ENCODE measurements around the gene SLC6A4. TPM values are rescaled to one million over a fixed set of nuclear protein-coding genes. Genes with fewer than 3 reads are reported as not detected.

The SLC6A4 gene
- total RNA-seq, 2 donors from 2014 or later = 0.05 TPM; not detected in 1

DNA sequence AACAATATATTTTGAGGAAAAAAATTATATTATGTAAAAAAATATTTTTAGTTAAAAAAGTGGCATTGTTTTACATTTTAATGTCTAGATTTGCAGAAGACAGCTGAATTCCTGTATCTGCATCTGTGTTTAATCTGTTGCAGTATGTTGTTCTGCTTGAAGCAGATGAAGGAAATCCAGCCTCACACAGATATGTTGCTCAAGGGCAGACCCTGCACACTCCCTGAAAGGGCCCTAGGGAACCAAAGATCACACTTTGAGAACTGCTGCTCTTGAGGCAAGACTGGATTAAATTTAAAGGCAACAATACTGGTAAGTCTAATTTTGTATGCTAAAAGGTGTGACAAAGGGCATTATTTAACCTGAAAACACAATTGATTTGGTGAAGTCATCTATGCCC lies 16.4 kb upstream of the SLC6A4 start:
- Mint-ChIP-seq H3K36me3 (ENCODE audit: insufficient read depth in 2 of 2) (peaks cover 4 to 27% of the 10 kb centered on the region in 2 donors), H3K9me3 (no peaks in the 10 kb centered on the region), H3K27ac (no peak overlapping the region), H3K4me3 (no peak overlapping the region), H3K4me1 (ENCODE audit: low read depth) (no peaks in the 10 kb centered on the region), H3K27me3 (ENCODE audit: low read depth) (no peaks in the 10 kb centered on the region)
- DNase-seq (no peak), ATAC-seq (replicated peaks in 1 of 2) (no peak)

DNA sequence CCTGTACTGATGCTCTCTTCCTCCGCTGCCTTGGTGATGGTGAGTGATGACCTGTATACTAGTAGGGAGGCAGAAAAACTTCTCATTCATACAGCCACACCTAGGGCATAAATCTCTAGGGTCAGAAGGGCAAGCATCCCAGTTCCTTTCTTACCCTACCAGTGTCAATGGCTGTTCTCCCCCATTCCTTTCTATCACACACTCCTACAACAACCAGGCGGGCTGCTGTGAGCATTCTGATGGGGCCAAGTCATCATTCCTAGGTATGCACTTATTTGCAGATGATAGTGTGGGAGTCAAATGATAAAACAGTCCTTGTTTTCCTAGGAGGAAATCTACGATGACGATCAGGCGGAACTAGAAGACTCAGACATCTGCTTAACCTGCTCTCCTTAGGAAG lies 14.0 kb upstream of the SLC6A4 start:
- ATAC-seq (replicated peaks in 1 of 2) = no peak
- Mint-ChIP-seq H3K27me3 (ENCODE audit: low read depth) (no peaks in the 10 kb centered on the region), H3K4me1 (ENCODE audit: low read depth) (no peaks in the 10 kb centered on the region), H3K36me3 (ENCODE audit: insufficient read depth in 2 of 2) (peaks cover 2 to 29% of the 10 kb centered on the region in 2 donors), H3K4me3 (no peak overlapping the region), H3K9me3 (no peaks in the 10 kb centered on the region), H3K27ac (no peak overlapping the region)
- DNase-seq = no peak

GRCh38 chr17:30248786-30249185 lies 13.3 kb upstream of the SLC6A4 start:
- Mint-ChIP-seq H3K27ac (no peak overlapping the region), H3K9me3 (no peaks in the 10 kb centered on the region), H3K4me3 (no peak overlapping the region), H3K27me3 (ENCODE audit: low read depth) (no peaks in the 10 kb centered on the region), H3K36me3 (ENCODE audit: insufficient read depth in 2 of 2) (peaks cover 2 to 29% of the 10 kb centered on the region in 2 donors), H3K4me1 (ENCODE audit: low read depth) (no peaks in the 10 kb centered on the region)
- ATAC-seq (replicated peaks in 1 of 2) = no peak
- DNase-seq = no peak

DNA sequence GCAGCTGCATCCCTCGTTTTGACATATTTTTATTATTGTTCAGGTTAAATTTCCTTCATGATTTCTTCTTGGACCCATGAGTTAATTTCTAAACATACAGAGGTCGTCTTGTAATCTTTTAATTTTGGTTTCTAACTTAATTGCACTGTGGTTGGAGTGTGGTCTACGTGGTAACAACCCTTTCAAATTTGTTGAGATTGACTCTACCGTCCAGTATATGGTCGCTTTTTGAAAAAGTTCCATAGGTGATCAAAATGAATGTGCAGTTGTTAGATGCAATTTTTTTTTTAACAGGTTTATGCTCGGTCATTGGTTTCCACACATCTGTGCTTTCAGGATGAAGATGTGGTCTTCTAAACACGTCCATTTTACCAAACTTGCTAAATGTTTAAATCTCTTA lies 11.0 kb upstream of the SLC6A4 start:
- H3K36me3 Mint-ChIP-seq (ENCODE audit: insufficient read depth in 2 of 2) = peaks cover 2 to 26% of the 10 kb centered on the region in 2 donors
- no peak overlapping the region for H3K4me3 Mint-ChIP-seq
- H3K4me1 Mint-ChIP-seq (ENCODE audit: low read depth) = no peaks in the 10 kb centered on the region
- DNase-seq (no peak), ATAC-seq (replicated peaks in 1 of 2) (no peak)
- no peaks in the 10 kb centered on the region for H3K27me3 Mint-ChIP-seq (ENCODE audit: low read depth)
- no peaks in the 10 kb centered on the region for H3K9me3 Mint-ChIP-seq
- H3K27ac Mint-ChIP-seq = no peak overlapping the region

DNA sequence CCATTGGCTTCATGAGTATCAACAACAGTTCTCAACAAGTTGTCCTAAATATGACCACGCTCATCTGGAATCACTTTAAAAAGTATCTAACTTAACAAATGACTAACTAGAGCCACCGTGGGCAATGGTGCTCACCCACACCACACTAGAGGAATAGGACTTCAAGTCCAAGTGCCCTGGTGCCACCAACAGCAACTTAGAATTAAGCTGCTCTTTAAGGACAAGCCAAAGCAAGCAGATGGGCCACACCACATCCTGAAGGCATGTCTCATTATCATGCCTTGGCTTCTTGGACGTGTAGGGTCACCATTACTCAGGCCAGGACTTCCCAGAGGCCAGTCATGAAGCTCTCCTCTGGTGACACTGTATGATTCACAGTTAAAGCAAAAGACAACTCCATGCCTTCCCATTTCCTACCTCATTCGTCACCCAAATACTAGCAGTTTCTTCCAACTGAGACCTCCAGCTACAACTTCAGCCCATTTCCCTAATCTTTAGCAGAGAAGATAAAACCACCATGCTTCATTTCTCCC lies 9.4 kb upstream of the SLC6A4 start:
- no peak for DNase-seq
- Mint-ChIP-seq H3K36me3 (ENCODE audit: insufficient read depth in 2 of 2) (peaks cover 2 to 22% of the 10 kb centered on the region in 2 donors), H3K9me3 (no peaks in the 10 kb centered on the region), H3K27me3 (ENCODE audit: low read depth) (peaks cover 8% of the 10 kb centered on the region), H3K27ac (no peak overlapping the region), H3K4me3 (no peak overlapping the region), H3K4me1 (ENCODE audit: low read depth) (no peaks in the 10 kb centered on the region)
- no peak for ATAC-seq (replicated peaks in 1 of 2)

DNA sequence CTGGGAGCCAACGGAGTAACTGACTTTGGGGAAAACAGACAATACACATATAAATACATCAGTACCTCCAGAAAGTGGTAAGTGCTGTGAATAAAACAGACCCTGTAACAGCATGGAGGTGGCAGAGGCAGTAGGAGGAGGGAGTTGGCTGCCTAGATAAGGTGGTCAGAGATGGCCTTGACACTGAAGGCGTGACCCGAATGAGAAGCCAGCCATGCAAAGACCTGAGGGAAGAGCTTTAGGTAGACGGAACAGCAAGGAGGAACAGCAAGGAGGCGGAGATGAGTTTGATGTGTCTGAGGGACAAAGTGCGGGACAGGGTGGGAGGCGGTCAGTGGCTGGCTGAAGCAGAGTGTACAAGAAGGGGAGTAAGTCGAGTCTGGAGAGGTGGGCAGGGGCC lies 8.1 kb upstream of the SLC6A4 start:
- H3K27me3 Mint-ChIP-seq (ENCODE audit: low read depth) = peaks cover 22% of the 10 kb centered on the region
- H3K4me1 Mint-ChIP-seq (ENCODE audit: low read depth) = peaks cover 4% of the 10 kb centered on the region
- H3K27ac Mint-ChIP-seq = no peak overlapping the region
- no peak for ATAC-seq (replicated peaks in 1 of 2)
- H3K36me3 Mint-ChIP-seq (ENCODE audit: insufficient read depth in 2 of 2) = peaks cover 2 to 15% of the 10 kb centered on the region in 2 donors
- H3K4me3 Mint-ChIP-seq = no peak overlapping the region
- no peak for DNase-seq
- H3K9me3 Mint-ChIP-seq = no peaks in the 10 kb centered on the region

GRCh38 chr17:30243002-30243401 lies 7.5 kb upstream of the SLC6A4 start:
- Mint-ChIP-seq H3K4me3 (no peak overlapping the region), H3K27me3 (ENCODE audit: low read depth) (peaks cover 27% of the 10 kb centered on the region), H3K9me3 (no peaks in the 10 kb centered on the region), H3K36me3 (ENCODE audit: insufficient read depth in 2 of 2) (peaks cover 0 to 9% of the 10 kb centered on the region in 2 donors), H3K27ac (no peak overlapping the region), H3K4me1 (ENCODE audit: low read depth) (peaks cover 9% of the 10 kb centered on the region)
- DNase-seq (no peak), ATAC-seq (replicated peaks in 1 of 2) (no peak)

GRCh38 chr17:30241051-30241450 lies 5.6 kb upstream of the SLC6A4 start:
- peaks cover 23% of the 10 kb centered on the region for H3K4me1 Mint-ChIP-seq (ENCODE audit: low read depth)
- H3K9me3 Mint-ChIP-seq = no peaks in the 10 kb centered on the region
- H3K27me3 Mint-ChIP-seq (ENCODE audit: low read depth) = peaks cover 47% of the 10 kb centered on the region
- ATAC-seq (replicated peaks in 1 of 2) (no peak), DNase-seq (no peak)
- H3K36me3 Mint-ChIP-seq (ENCODE audit: insufficient read depth in 2 of 2) = no peaks in the 10 kb centered on the region
- no peak overlapping the region for H3K4me3 Mint-ChIP-seq
- no peak overlapping the region for H3K27ac Mint-ChIP-seq

GRCh38 chr17:30240177-30240576 lies 4.7 kb upstream of the SLC6A4 start:
- DNase-seq = no peak
- Mint-ChIP-seq H3K36me3 (ENCODE audit: insufficient read depth in 2 of 2) (no peaks in the 10 kb centered on the region), H3K4me3 (no peak overlapping the region), H3K4me1 (ENCODE audit: low read depth) (peaks cover 25% of the 10 kb centered on the region), H3K27ac (no peak overlapping the region), H3K27me3 (ENCODE audit: low read depth) (peaks cover 52% of the 10 kb centered on the region), H3K9me3 (no peaks in the 10 kb centered on the region)
- ATAC-seq (replicated peaks in 1 of 2) = no peak

GRCh38 chr17:30239089-30239462 lies 3.6 kb upstream of the SLC6A4 start:
- peaks cover 62% of the 10 kb centered on the region for H3K27me3 Mint-ChIP-seq (ENCODE audit: low read depth)

DNA sequence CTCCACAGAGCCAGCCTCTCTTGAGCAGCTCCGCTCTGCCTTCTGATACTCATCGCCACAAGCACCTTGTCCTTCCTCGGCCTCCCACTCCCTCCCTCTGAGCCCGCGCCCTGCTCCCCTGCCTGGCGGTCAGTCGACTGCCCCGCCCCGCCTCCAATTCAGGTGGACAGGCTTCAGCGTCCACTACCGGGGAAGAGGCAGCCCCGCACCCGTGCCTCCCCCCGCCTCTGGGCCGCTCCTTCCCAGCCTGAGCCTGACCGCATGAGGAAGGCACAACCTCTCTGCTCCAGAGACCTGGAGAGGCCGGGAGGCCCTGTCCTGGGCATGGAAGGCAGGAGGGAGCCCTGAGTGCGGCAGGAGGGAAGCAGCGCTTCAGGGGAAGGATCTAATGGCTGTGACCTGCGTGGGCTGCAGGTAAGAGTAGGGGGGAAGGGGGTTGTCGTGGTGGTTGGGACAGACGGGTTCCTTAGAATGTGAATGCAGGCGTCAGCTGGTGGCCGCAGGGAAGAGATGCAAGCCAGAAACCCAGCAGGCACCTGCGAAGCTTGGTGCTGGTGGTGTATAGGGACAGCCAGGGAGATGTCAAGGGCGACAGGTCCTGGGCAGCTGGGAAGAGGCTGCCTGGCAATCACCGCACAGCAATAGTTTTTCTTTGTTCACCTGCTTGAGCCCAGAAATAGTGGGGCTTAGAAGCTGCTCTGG lies 3.0 kb upstream of the SLC6A4 start:
- H3K36me3 Mint-ChIP-seq (ENCODE audit: insufficient read depth in 2 of 2) = no peaks in the 10 kb centered on the region
- no peak overlapping the region for H3K27ac Mint-ChIP-seq
- DNase-seq = no peak
- no peaks in the 10 kb centered on the region for H3K9me3 Mint-ChIP-seq
- ATAC-seq (replicated peaks in 1 of 2) = no peak
- H3K4me1 Mint-ChIP-seq (ENCODE audit: low read depth) = peaks cover 31% of the 10 kb centered on the region
- H3K27me3 Mint-ChIP-seq (ENCODE audit: low read depth) = peaks cover 67% of the 10 kb centered on the region
- no peak overlapping the region for H3K4me3 Mint-ChIP-seq

More at GRCh38 chr17:30239089-30239462, 3.6 kb upstream of the SLC6A4 start:
- H3K4me3 Mint-ChIP-seq = no peak overlapping the region
- no peak overlapping the region for H3K27ac Mint-ChIP-seq
- ATAC-seq (replicated peaks in 1 of 2) (no peak), DNase-seq (no peak)
- peaks cover 31% of the 10 kb centered on the region for H3K4me1 Mint-ChIP-seq (ENCODE audit: low read depth)
- H3K36me3 Mint-ChIP-seq (ENCODE audit: insufficient read depth in 2 of 2) = no peaks in the 10 kb centered on the region
- no peaks in the 10 kb centered on the region for H3K9me3 Mint-ChIP-seq

- Mint-ChIP-seq H3K4me3 (no peak overlapping the region), H3K9me3 (no peaks in the 10 kb centered on the region), H3K27ac (no peak overlapping the region), H3K27me3 (ENCODE audit: low read depth) (peaks cover 73% of the 10 kb centered on the region), H3K36me3 (ENCODE audit: insufficient read depth in 2 of 2) (no peaks in the 10 kb centered on the region), H3K4me1 (ENCODE audit: low read depth) (peaks cover 31% of the 10 kb centered on the region)
- ATAC-seq (replicated peaks in 1 of 2) = no peak
- DNase-seq = no peak
Measured at GRCh38 chr17:30238003-30238344, 2.5 kb upstream of the SLC6A4 start.

- peak in 1 of 2 donors; percentile 7 for ATAC-seq (replicated peaks in 1 of 2)
- Mint-ChIP-seq H3K27ac (no peak overlapping the region), H3K9me3 (no peaks in the 10 kb centered on the region), H3K4me3 (peak overlapping the region; percentile 27 to 31), H3K4me1 (ENCODE audit: low read depth) (peaks cover 31% of the 10 kb centered on the region), H3K36me3 (ENCODE audit: insufficient read depth in 2 of 2) (no peaks in the 10 kb centered on the region), H3K27me3 (ENCODE audit: low read depth) (peaks cover 78% of the 10 kb centered on the region)
- DNase-seq = no peak
Measured at GRCh38 chr17:30237296-30238002, 2.0 kb upstream of the SLC6A4 start.
